Spleen (tissue), 11 donors: ENCODE data around the gene ALPK3. TPM values are rescaled to one million over a fixed set of nuclear protein-coding genes. Genes with fewer than 3 reads are reported as not detected.
A peak's percentile ranks its signal among the peaks of the same experiment; 100 is the strongest.

Experiments used
- DNase-seq: peaks from one replicate; pipeline ENCODE4 v3.0.0-alpha.2; 2020
- H3K27ac ChIP-seq, 8 donors: fragments of 200-600 bp; sonication (generic) in 7 of 8; 1 replicate in 4 of 8; 2 replicates in 4 of 8; pipeline versions ENCODE4 v1.5.0 to v1.8.0; 2016 to 2021; ENCODE audit warnings: inconsistent platforms in 4 of 8, mild to moderate bottlenecking in 4 of 8, moderate library complexity in 1 of 8
- H3K27me3 ChIP-seq, 7 donors: fragments of 200-600 bp; sonication (generic) in 6 of 7; replicated peaks in 1 of 7; 1 replicate in 4 of 7; 2 replicates in 3 of 7; pipeline versions ENCODE4 v1.5.0 to v1.8.0; 2016 to 2021; ENCODE audit warnings: inconsistent platforms in 3 of 7, mild to moderate bottlenecking in 1 of 7
- H3K36me3 ChIP-seq, 6 donors: fragments of 200-600 bp; sonication (generic) in 5 of 6; 1 replicate in 4 of 6; 2 replicates in 2 of 6; pipeline versions ENCODE4 v1.5.0 to v1.8.0; 2016 to 2021; ENCODE audit warnings: inconsistent platforms in 2 of 6
- H3K4me1 ChIP-seq, 6 donors: fragments of 200-600 bp; sonication (generic) in 5 of 6; 1 replicate in 3 of 6; 2 replicates in 3 of 6; pipeline versions ENCODE4 v1.5.0 to v1.8.0; 2016 to 2021; ENCODE audit warnings: inconsistent platforms in 3 of 6
- H3K4me3 ChIP-seq, 8 donors: fragments of 200-600 bp; sonication (generic) in 7 of 8; 1 replicate in 4 of 8; 2 replicates in 4 of 8; pipeline versions ENCODE4 v1.5.0 to v1.8.0; 2016 to 2021; ENCODE audit warnings: inconsistent platforms in 4 of 8, mild to moderate bottlenecking in 4 of 8, moderate library complexity in 2 of 8
- H3K9me3 ChIP-seq, 8 donors: fragments of 200-600 bp; sonication (generic) in 7 of 8; 1 replicate in 4 of 8; 2 replicates in 4 of 8; pipeline versions ENCODE4 v1.5.0 to v1.8.0; 2016 to 2021; ENCODE audit warnings: inconsistent platforms in 4 of 8
- POLR2A ChIP-seq, 3 donors: fragments of 450-650 bp; IDR thresholded peaks; one replicate each; pipeline ENCODE4 v1.5.1; 2017; ENCODE audit warnings: antibody characterized with exemption in 3 of 3, mild to moderate bottlenecking in 1 of 3
- POLR2AphosphoS5 ChIP-seq, 3 donors: sonication (generic); formaldehyde crosslinking; IDR thresholded peaks; one replicate each; pipeline ENCODE4 v1.5.1; 2017; ENCODE audit warnings: antibody characterized with exemption in 3 of 3
- WGBS, 5 donors: extraction: QIAGEN DNeasy Blood & Tissue Kit in 3 of 5; methylation state at CpG; one replicate each; pipeline versions ENCODE4 v1.1.5 to v1.1.7; 2013 to 2018; 5-methylcytosine and 5-hydroxymethylcytosine counted together
- intact Hi-C: fragments of 100-400 bp; cut with DNase I; formaldehyde crosslinking; loops from one replicate; pipeline ENCODE4 v1.15.0; 2023; ENCODE audit warnings: low total_unique reads
- polyA plus RNA-seq, 3 donors: library from polyadenylated mRNA; stranded (reverse); fragments of 200-250 nt; gene quantifications; one replicate each; pipeline ENCODE4 v1.2.1, GENCODE V29; 2013
- total RNA-seq, 7 donors: library from RNA; depleted of rRNA in 3 of 7; stranded (reverse); fragments of >200 nt in 3 of 7; fragmentation: NEBNext Ultra II Directional in 4 of 7; extraction: Animal tissue kit (Norgen Biotek cat#: 25700) in 4 of 7; gene quantifications; one replicate each; pipeline versions ENCODE4 v1.1.0 to v1.2.1, GENCODE V29; 2016 to 2021
- TF ChIP-seq, protein P1 (sequence below), 11 experiments: fragments of 200-600 bp in 7 of 11; fragments of 450-650 bp in 4 of 11; sonication (generic) in 4 of 11; IDR thresholded peaks in 8 of 11; conservative IDR thresholded peaks in 3 of 11; 1 replicate in 7 of 11; 2 replicates in 4 of 11; pipeline versions ENCODE4 v1.4.0 to v1.8.0; 2016 to 2021; ENCODE audit warnings: antibody characterized with exemption in 11 of 11, inconsistent platforms in 4 of 11, mild to moderate bottlenecking in 1 of 11
- donor health status: healthy with polysubstance abuse.
- donor health status: DM: no; HTN: no; CAD: no; lungs with moderate emphysema.
- donor health status: DM: no; HTN: no; CAD: no.
- donor health status: Bipolar disorder and iron deficiency.
- donor health status: healthy.
- donor health status: DM: no; HTN: no; CAD: no.
- donor health status: DM: yes; HTN: yes; CAD: no.

ALPK3 gene
- total and polyA plus RNA-seq, 10 donors, result 0.13 to 1.1 (median 0.73) TPM

- no peaks in the 10 kb centered on the region for H3K9me3 ChIP-seq
- H3K27me3 ChIP-seq, result no peaks in the 10 kb centered on the region
- no peak for DNase-seq
- no peak overlapping the region for H3K4me3 ChIP-seq
- 90 to 95% (median 93%) methylated on average over 7 of the region's 7 CpGs for WGBS, 5 donors
- H3K4me1 ChIP-seq, result peaks cover 0 to 8% (median 3%) of the 10 kb centered on the region in 6 donors
- intact Hi-C loops, result no loop called here
- TF ChIP-seq POLR2A (IDR thresholded peaks at IDR 0.05) (no peak), POLR2AphosphoS5 (IDR thresholded peaks at IDR 0.05) (no peak)
- TF ChIP-seq, protein P1, sequence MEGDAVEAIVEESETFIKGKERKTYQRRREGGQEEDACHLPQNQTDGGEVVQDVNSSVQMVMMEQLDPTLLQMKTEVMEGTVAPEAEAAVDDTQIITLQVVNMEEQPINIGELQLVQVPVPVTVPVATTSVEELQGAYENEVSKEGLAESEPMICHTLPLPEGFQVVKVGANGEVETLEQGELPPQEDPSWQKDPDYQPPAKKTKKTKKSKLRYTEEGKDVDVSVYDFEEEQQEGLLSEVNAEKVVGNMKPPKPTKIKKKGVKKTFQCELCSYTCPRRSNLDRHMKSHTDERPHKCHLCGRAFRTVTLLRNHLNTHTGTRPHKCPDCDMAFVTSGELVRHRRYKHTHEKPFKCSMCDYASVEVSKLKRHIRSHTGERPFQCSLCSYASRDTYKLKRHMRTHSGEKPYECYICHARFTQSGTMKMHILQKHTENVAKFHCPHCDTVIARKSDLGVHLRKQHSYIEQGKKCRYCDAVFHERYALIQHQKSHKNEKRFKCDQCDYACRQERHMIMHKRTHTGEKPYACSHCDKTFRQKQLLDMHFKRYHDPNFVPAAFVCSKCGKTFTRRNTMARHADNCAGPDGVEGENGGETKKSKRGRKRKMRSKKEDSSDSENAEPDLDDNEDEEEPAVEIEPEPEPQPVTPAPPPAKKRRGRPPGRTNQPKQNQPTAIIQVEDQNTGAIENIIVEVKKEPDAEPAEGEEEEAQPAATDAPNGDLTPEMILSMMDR (IDR thresholded peaks at IDR 0.05 in 8 of 11, conservative IDR thresholded peaks at IDR 0.05 in 3 of 11), result no peak
- H3K36me3 ChIP-seq, result peaks cover 0 to 27% (median 0%) of the 10 kb centered on the region in 6 donors
- no peak overlapping the region for H3K27ac ChIP-seq
These were observed 6.9 kb upstream of the ALPK3 start for GRCh38 chr15:84810073-84810840.

- H3K27ac ChIP-seq, result no peak overlapping the region
- H3K9me3 ChIP-seq, result no peaks in the 10 kb centered on the region
- intact Hi-C loops, result no loop called here
- TF ChIP-seq POLR2A (IDR thresholded peaks at IDR 0.05) (no peak), POLR2AphosphoS5 (IDR thresholded peaks at IDR 0.05) (peak in 1 of 3 donors; percentile 28)
- TF ChIP-seq, protein P1 (IDR thresholded peaks at IDR 0.05 in 8 of 11, conservative IDR thresholded peaks at IDR 0.05 in 3 of 11), result no peak
- peaks cover 0 to 4% (median 0%) of the 10 kb centered on the region in 7 donors for H3K27me3 ChIP-seq
- no peak for DNase-seq
- WGBS, 5 donors, result 44 to 88% (median 64%) methylated on average over 4 of the region's 4 CpGs
- peaks cover 0 to 20% (median 0%) of the 10 kb centered on the region in 6 donors for H3K36me3 ChIP-seq
- H3K4me1 ChIP-seq, result peaks cover 0 to 15% (median 6%) of the 10 kb centered on the region in 6 donors
- H3K4me3 ChIP-seq, result no peak overlapping the region
These were observed 6.0 kb upstream of the ALPK3 start for GRCh38 chr15:84811151-84811550.

GRCh38 chr15:84811828-84812227, 5.3 kb upstream of the ALPK3 start:
- peaks cover 0 to 19% (median 9%) of the 10 kb centered on the region in 6 donors for H3K4me1 ChIP-seq
- no peak overlapping the region for H3K27ac ChIP-seq
- H3K27me3 ChIP-seq, result peaks cover 0 to 10% (median 2%) of the 10 kb centered on the region in 7 donors
- no peaks in the 10 kb centered on the region for H3K9me3 ChIP-seq
- H3K4me3 ChIP-seq, result no peak overlapping the region
- intact Hi-C loops, result no loop called here
- peaks cover 0 to 13% (median 0%) of the 10 kb centered on the region in 6 donors for H3K36me3 ChIP-seq
- TF ChIP-seq, protein P1 (IDR thresholded peaks at IDR 0.05 in 8 of 11, conservative IDR thresholded peaks at IDR 0.05 in 3 of 11), result no peak
- TF ChIP-seq POLR2AphosphoS5 (IDR thresholded peaks at IDR 0.05), result no peak
- no peak for TF ChIP-seq POLR2A (IDR thresholded peaks at IDR 0.05)
- DNase-seq, result no peak

GRCh38 chr15:84812842-84813241, 4.3 kb upstream of the ALPK3 start:
- TF ChIP-seq, protein P1 (IDR thresholded peaks at IDR 0.05 in 8 of 11, conservative IDR thresholded peaks at IDR 0.05 in 3 of 11), result no peak
- TF ChIP-seq POLR2A (IDR thresholded peaks at IDR 0.05) (no peak), POLR2AphosphoS5 (IDR thresholded peaks at IDR 0.05) (no peak)
- 81 to 98% (median 90%) methylated on average over 2 of the region's 2 CpGs for WGBS, 5 donors

More at GRCh38 chr15:84812842-84813241, 4.3 kb upstream of the ALPK3 start:
- Histone ChIP-seq H3K4me1 (peaks cover 0 to 29% (median 16%) of the 10 kb centered on the region in 6 donors), H3K36me3 (peaks cover 0 to 10% (median 0%) of the 10 kb centered on the region in 6 donors), H3K27ac (no peak overlapping the region), H3K4me3 (no peak overlapping the region), H3K9me3 (no peaks in the 10 kb centered on the region), H3K27me3 (peaks cover 0 to 20% (median 10%) of the 10 kb centered on the region in 7 donors)
- no peak for DNase-seq
- intact Hi-C loops, result no loop called here
